ENCODE measurements around the gene ILDR1. TPM values are rescaled to one million over a fixed set of nuclear protein-coding genes. Genes with fewer than 3 reads are reported as not detected.

ILDR1 gene
- not detected in 2 replicates for total RNA-seq

DNA sequence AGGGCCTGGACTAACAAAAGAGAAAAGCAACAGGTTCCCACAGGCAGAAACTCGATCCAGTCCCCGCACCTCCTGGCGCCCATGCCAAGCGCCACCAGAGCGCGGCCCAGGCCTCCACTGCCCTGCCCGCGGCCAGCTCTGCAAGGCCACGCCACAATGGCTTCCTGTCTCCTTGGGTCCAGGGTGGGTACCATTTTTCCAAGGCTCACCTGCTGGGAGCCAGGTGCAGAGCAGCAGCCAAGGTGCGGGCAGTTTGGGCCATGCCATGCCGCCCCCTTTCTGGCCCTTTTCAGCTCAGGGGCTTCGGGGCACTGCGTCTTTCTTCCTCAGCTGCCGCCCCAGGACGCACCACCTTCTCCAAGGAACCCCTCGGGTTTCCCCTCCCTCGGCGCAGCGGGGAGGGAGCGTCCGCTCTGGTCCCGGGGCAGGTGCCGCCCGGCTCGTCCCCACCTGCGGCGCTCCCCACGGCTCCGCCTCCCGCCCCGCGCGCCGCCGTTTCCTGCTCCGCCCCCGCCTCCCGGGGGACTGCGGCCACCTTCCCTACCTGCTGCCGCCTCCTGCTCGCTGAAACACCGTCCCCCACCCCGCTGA lies at the start of gene ILDR1:
ILDR1 (minus strand) TSS at position 437 of the 591 bp plus-strand sequence; CDS start at position 267, 170 bp downstream.

DNA sequence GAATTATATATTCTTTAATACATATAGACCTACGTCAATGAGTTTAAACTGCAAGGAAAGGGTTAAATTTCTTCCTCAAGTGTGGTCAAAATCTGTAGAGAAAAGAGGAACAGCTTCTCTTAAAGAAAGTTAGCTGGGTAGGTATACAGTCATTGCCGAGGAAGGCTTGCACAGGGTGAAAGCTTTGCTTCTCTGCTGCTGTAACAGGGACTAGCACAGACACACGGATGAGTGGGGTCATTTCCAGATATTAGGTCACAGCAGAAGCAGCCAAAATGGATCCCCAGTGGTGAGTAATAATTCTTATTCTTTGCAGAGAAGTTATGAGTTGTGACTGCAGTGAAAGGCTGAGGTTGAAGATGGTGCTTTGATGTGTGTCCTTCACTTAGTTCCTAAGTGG lies 33.2 kb upstream of the ILDR1 start, which contains the start of gene CD86:
CD86 (plus strand) TSS at position 148 of the 400 bp plus-strand sequence; CDS start at position 276, 128 bp downstream.

Other genes starting within 250 kb of the ILDR1 start
- 13.3 and 14.1 TPM in 2 replicates for gene IQCB1, start 187.2 kb downstream of the ILDR1 start, total RNA-seq
- gene EAF2, start 187.0 kb downstream of the ILDR1 start, total RNA-seq = 0.43 and 1.1 TPM in 2 replicates
- under 0.01 and 1.2 TPM in 2 replicates for gene SLC15A2, start 127.8 kb downstream of the ILDR1 start, total RNA-seq
- not detected in 2 replicates for gene CD86, start 33.1 kb upstream of the ILDR1 start, total RNA-seq
- not detected in 2 replicates for gene CASR, start 161.4 kb upstream of the ILDR1 start, total RNA-seq

Measured in pericardium fibroblast (primary cell).